ENCODE data around the gene PHAX. TPM values are rescaled to one million over a fixed set of nuclear protein-coding genes. Genes with fewer than 3 reads are reported as not detected.
A peak's percentile ranks its signal among the peaks of the same experiment; 100 is the strongest.
"Not testable (repeated sequence)": the region's sequence is repeated elsewhere in the genome, so short reads cannot be mapped to it uniquely, and the experiment has no call there.

The PHAX gene
- total and polyA plus RNA-seq, 2 experiments from 2014 or later = 57.0 to 65.0 TPM

GRCh38 chr5:126648471-126648870, 47.7 kb downstream of the PHAX start:
- TF ChIP-seq EZH2 (IDR thresholded peaks at IDR 0.05; ENCODE audit: borderline replicate concordance) (no peak), EZH2phosphoT487 (IDR thresholded peaks at IDR 0.05; ENCODE audit: low read depth, severe bottlenecking, unreplicated experiment) (no peak), CTCF (IDR thresholded peaks at IDR 0.05; ENCODE audit: poor library complexity) (no peak)
- Histone ChIP-seq H3K4me3 (no peak overlapping the region), H3K4me1 (ENCODE audit: insufficient read depth) (peaks cover 4% of the 10 kb centered on the region), H3K27ac (peak overlapping the region; percentile 69), H3K4me2 (peak overlapping the region; percentile 44), H3K9me2 (replicated peaks; ENCODE audit: insufficient read depth) (no peaks in the 10 kb centered on the region), H4K20me1 (ENCODE audit: insufficient read depth, poor library complexity, severe bottlenecking) (no peaks in the 10 kb centered on the region), H3K36me3 (replicated peaks; ENCODE audit: insufficient read depth, low read depth) (no peaks in the 10 kb centered on the region), H3K79me2 (no peaks in the 10 kb centered on the region), H2AFZ (no peak overlapping the region), H3K9me3 (ENCODE audit: low read depth) (no peaks in the 10 kb centered on the region), H3K27me3 (no peaks in the 10 kb centered on the region)
- no peak for DNase-seq (ENCODE audit: low spot score)
- 81% methylated on average over 4 of the region's 4 CpGs for WGBS (ENCODE audit: low lambda C conversion rate, missing lambda C conversion rate)

GRCh38 chr5:126649057-126649456, 48.3 kb downstream of the PHAX start:
- not testable (repeated sequence) for H3K79me2 ChIP-seq; H2AFZ ChIP-seq; H3K4me3 ChIP-seq; H3K36me3 ChIP-seq (replicated peaks; ENCODE audit: insufficient read depth, low read depth); H3K9me3 ChIP-seq (ENCODE audit: low read depth); H3K4me1 ChIP-seq (ENCODE audit: insufficient read depth); H3K9me2 ChIP-seq (replicated peaks; ENCODE audit: insufficient read depth); H4K20me1 ChIP-seq (ENCODE audit: insufficient read depth, poor library complexity, severe bottlenecking); H3K27me3 ChIP-seq
- peak overlapping the region; percentile 69 for H3K27ac ChIP-seq
- WGBS (ENCODE audit: low lambda C conversion rate, missing lambda C conversion rate) = 50% methylated on average over 7 of the region's 7 CpGs
- peak; percentile 51 for DNase-seq (ENCODE audit: low spot score)
- H3K4me2 ChIP-seq = peak overlapping the region; percentile 62

DNA sequence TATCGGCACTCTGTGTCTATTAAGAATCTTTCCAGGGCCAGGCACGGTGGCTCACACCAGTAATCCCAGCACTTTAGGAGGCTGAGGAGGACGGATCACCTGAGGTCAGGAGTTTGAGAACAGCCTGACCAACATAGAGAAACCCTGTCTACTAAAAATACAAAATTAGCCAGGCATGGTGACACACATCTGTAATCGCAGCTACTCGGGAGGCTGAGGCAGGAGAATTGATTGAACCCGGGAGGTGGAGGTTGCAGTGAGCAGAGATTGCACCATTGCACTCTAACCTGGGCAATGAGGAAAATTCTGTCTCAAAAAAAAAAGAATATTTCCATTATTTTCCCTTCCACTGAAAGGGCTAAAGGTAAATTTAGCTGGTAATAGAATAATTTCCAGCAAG, 49.0 kb downstream of the PHAX start:
- not testable (repeated sequence) for H3K9me3 ChIP-seq (ENCODE audit: low read depth); H2AFZ ChIP-seq; H3K36me3 ChIP-seq (replicated peaks; ENCODE audit: insufficient read depth, low read depth); H3K27me3 ChIP-seq; H4K20me1 ChIP-seq (ENCODE audit: insufficient read depth, poor library complexity, severe bottlenecking); H3K79me2 ChIP-seq; H3K4me1 ChIP-seq (ENCODE audit: insufficient read depth); DNase-seq (ENCODE audit: low spot score); H3K9me2 ChIP-seq (replicated peaks; ENCODE audit: insufficient read depth); H3K4me3 ChIP-seq
- peak overlapping the region; percentile 62 for H3K4me2 ChIP-seq
- peak overlapping the region; percentile 61 for H3K27ac ChIP-seq
- WGBS (ENCODE audit: low lambda C conversion rate, missing lambda C conversion rate) = 77% methylated on average over 6 of the region's 6 CpGs

DNA sequence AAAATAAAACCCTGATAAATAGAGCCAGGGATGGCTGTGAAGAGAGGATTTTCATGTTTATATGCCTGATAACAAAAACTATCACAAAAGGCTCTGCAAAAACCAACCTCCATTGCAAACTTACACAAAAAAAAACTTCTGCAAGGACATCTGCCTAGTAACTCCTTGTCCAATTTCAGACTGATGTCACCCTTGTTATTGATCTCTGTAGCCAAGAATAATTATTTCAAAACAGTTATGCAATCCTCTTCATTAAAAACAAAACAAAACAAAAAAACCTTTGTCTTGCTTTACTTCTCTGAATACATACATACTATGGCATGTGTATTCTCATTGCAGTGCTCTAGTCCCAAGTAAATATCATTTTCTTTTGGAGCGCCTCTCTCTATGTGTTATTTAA, 49.7 kb downstream of the PHAX start:
- WGBS (ENCODE audit: low lambda C conversion rate, missing lambda C conversion rate) = 92% methylated on average over 1 of the region's 1 CpG
- Histone ChIP-seq H3K27ac (no peak overlapping the region), H3K4me2 (no peak overlapping the region), H3K9me3 (ENCODE audit: low read depth) (no peaks in the 10 kb centered on the region), H3K36me3 (replicated peaks; ENCODE audit: insufficient read depth, low read depth) (no peaks in the 10 kb centered on the region), H3K4me3 (no peak overlapping the region), H4K20me1 (ENCODE audit: insufficient read depth, poor library complexity, severe bottlenecking) (no peaks in the 10 kb centered on the region), H3K27me3 (no peaks in the 10 kb centered on the region), H3K4me1 (ENCODE audit: insufficient read depth) (peaks cover 4% of the 10 kb centered on the region), H2AFZ (no peak overlapping the region), H3K9me2 (replicated peaks; ENCODE audit: insufficient read depth) (no peaks in the 10 kb centered on the region), H3K79me2 (no peaks in the 10 kb centered on the region)
- DNase-seq (ENCODE audit: low spot score) = no peak
- no peak for TF ChIP-seq EZH2 (IDR thresholded peaks at IDR 0.05; ENCODE audit: borderline replicate concordance)
- TF ChIP-seq CTCF (IDR thresholded peaks at IDR 0.05; ENCODE audit: poor library complexity) = no peak
- no peak for TF ChIP-seq EZH2phosphoT487 (IDR thresholded peaks at IDR 0.05; ENCODE audit: low read depth, severe bottlenecking, unreplicated experiment)

Measured in hepatocyte (in vitro differentiated cells).